Hepatocyte (in vitro differentiated cells): ENCODE data around the gene THSD7B.

Experiments
- CTCF ChIP-seq: fragments of 200-600 bp; sonication (generic); IDR thresholded peaks from 2 replicates; pipeline ENCODE4 v1.5.1; 2016; ENCODE audit warnings: antibody characterized with exemption, mild to moderate bottlenecking; ENCODE audit not compliant: poor library complexity
- EZH2 ChIP-seq: fragments of 200-600 bp; sonication (generic); IDR thresholded peaks from 2 replicates; pipeline ENCODE4 v1.6.1; 2016; ENCODE audit warnings: antibody characterized with exemption, mild to moderate bottlenecking, borderline replicate concordance

- TF ChIP-seq EZH2 (no peak), CTCF (no peak)
Measured at GRCh38 chr2:137405496-137405895, 640.2 kb downstream of the THSD7B start.
